ENCODE data around the gene ACSM2A.
"Not testable (repeated sequence)": the region's sequence is repeated elsewhere in the genome, so short reads cannot be mapped to it uniquely, and the experiment has no call there.

GRCh38 chr16:20446652-20447393 is 4.5 kb upstream of the ACSM2A start:
- TF ChIP-seq POLR2A (IDR thresholded peaks at IDR 0.05): not testable (repeated sequence)
- TF ChIP-seq, protein P1, sequence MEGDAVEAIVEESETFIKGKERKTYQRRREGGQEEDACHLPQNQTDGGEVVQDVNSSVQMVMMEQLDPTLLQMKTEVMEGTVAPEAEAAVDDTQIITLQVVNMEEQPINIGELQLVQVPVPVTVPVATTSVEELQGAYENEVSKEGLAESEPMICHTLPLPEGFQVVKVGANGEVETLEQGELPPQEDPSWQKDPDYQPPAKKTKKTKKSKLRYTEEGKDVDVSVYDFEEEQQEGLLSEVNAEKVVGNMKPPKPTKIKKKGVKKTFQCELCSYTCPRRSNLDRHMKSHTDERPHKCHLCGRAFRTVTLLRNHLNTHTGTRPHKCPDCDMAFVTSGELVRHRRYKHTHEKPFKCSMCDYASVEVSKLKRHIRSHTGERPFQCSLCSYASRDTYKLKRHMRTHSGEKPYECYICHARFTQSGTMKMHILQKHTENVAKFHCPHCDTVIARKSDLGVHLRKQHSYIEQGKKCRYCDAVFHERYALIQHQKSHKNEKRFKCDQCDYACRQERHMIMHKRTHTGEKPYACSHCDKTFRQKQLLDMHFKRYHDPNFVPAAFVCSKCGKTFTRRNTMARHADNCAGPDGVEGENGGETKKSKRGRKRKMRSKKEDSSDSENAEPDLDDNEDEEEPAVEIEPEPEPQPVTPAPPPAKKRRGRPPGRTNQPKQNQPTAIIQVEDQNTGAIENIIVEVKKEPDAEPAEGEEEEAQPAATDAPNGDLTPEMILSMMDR (IDR thresholded peaks at IDR 0.05): not testable (repeated sequence)
